WERI-Rb-1 (cell line): Measurements from ENCODE around the gene LIN28A.
A peak's percentile ranks its signal among the peaks of the same experiment; 100 is the strongest.

Source experiments
- DNase-seq: peaks from one replicate; pipeline ENCODE4 v3.0.0-alpha.2; 2020
- H3K27ac ChIP-seq: fragments of 250-450 bp; sonication (Bioruptor Pico); 2 replicates; pipeline ENCODE4 v1.5.1; 2020; ENCODE audit warnings: mild to moderate bottlenecking, moderate library complexity
- H3K27me3 ChIP-seq: fragments of 250-450 bp; sonication (Bioruptor Pico); 2 replicates; pipeline ENCODE4 v1.5.1; 2021; ENCODE audit warnings: mild to moderate bottlenecking, low read depth, moderate library complexity; ENCODE audit not compliant: insufficient read depth, severe bottlenecking
- H3K36me3 ChIP-seq: fragments of 250-450 bp; sonication (Bioruptor Pico); 2 replicates; pipeline ENCODE4 v1.5.1; 2020; ENCODE audit warnings: mild to moderate bottlenecking, moderate library complexity
- H3K4me3 ChIP-seq: 2 replicates; pipeline ENCODE4 v1.5.1; 2011; ENCODE audit warnings: low read depth, mild to moderate bottlenecking, control low read depth, low read length
- H3K9me3 ChIP-seq: fragments of 250-450 bp; sonication (Bioruptor Pico); 2 replicates; pipeline ENCODE4 v1.5.1; 2021; ENCODE audit warnings: mild to moderate bottlenecking, moderate library complexity; ENCODE audit not compliant: severe bottlenecking
- TF ChIP-seq, protein P1 (sequence below): IDR thresholded peaks from 2 replicates; pipeline ENCODE4 v1.5.1; 2011; ENCODE audit warnings: low read depth, mild to moderate bottlenecking, control low read depth, inconsistent platforms, low read length

Gene LIN28A

DNA sequence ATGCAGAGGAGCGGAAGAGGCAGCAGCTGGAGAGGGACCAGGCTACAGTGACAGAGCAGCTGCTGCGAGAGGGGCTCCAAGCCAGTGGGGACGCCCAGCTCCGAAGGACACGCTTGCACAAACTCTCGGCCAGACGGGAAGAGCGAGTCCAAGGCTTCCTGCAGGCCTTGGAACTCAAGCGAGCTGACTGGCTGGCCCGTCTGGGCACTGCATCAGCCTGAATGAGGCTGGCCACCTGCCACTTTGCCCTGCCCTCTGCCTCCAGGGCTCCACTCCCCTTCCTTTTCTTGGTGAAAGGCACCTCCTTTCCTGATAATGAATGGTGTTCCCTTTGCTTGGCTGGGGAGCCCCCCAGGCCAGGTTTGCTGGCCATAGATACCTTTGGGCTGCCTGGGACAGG lies 58.3 kb downstream of the LIN28A start:
- H3K27ac ChIP-seq = peak overlapping the region; percentile 100
- H3K9me3 ChIP-seq = no peaks in the 10 kb centered on the region
- H3K36me3 ChIP-seq = peaks cover 75% of the 10 kb centered on the region
- H3K27me3 ChIP-seq = no peaks in the 10 kb centered on the region
- peak; percentile 40 for DNase-seq
- no peak overlapping the region for H3K4me3 ChIP-seq
- TF ChIP-seq, protein P1, sequence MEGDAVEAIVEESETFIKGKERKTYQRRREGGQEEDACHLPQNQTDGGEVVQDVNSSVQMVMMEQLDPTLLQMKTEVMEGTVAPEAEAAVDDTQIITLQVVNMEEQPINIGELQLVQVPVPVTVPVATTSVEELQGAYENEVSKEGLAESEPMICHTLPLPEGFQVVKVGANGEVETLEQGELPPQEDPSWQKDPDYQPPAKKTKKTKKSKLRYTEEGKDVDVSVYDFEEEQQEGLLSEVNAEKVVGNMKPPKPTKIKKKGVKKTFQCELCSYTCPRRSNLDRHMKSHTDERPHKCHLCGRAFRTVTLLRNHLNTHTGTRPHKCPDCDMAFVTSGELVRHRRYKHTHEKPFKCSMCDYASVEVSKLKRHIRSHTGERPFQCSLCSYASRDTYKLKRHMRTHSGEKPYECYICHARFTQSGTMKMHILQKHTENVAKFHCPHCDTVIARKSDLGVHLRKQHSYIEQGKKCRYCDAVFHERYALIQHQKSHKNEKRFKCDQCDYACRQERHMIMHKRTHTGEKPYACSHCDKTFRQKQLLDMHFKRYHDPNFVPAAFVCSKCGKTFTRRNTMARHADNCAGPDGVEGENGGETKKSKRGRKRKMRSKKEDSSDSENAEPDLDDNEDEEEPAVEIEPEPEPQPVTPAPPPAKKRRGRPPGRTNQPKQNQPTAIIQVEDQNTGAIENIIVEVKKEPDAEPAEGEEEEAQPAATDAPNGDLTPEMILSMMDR = no peak

DNA sequence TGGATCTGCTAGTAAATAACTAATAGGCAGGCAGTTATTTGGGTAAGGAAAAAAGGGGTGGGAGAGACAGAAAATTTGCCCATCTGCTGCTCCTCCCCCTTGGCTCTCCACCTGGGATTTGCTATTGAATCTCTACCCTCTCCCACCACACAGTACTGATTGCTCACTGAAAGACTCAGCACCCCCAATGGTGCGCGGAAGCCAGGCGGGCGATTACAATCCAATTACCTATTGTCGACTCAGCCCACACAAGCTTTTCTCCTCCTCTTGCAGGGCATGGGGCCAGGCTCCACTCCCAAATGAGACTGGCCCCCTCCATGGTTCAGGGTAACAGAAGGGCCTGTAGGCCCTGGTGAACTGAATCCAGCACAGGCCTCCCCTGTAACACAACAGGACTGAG lies 58.9 kb downstream of the LIN28A start:
- Histone ChIP-seq H3K4me3 (no peak overlapping the region), H3K27ac (peak overlapping the region; percentile 100), H3K27me3 (no peaks in the 10 kb centered on the region), H3K9me3 (no peaks in the 10 kb centered on the region), H3K36me3 (peaks cover 75% of the 10 kb centered on the region)
- TF ChIP-seq, protein P1 = no peak
- DNase-seq = peak; percentile 73

- Histone ChIP-seq H3K4me3 (peak overlapping the region; percentile 92), H3K36me3 (peaks cover 70% of the 10 kb centered on the region), H3K27me3 (no peaks in the 10 kb centered on the region), H3K27ac (peak overlapping the region; percentile 100), H3K9me3 (no peaks in the 10 kb centered on the region)
- peak; percentile 85 for DNase-seq
- TF ChIP-seq, protein P1 = no peak
Observed at GRCh38 chr1:26470878-26471497, 60.4 kb downstream of the LIN28A start.

DNA sequence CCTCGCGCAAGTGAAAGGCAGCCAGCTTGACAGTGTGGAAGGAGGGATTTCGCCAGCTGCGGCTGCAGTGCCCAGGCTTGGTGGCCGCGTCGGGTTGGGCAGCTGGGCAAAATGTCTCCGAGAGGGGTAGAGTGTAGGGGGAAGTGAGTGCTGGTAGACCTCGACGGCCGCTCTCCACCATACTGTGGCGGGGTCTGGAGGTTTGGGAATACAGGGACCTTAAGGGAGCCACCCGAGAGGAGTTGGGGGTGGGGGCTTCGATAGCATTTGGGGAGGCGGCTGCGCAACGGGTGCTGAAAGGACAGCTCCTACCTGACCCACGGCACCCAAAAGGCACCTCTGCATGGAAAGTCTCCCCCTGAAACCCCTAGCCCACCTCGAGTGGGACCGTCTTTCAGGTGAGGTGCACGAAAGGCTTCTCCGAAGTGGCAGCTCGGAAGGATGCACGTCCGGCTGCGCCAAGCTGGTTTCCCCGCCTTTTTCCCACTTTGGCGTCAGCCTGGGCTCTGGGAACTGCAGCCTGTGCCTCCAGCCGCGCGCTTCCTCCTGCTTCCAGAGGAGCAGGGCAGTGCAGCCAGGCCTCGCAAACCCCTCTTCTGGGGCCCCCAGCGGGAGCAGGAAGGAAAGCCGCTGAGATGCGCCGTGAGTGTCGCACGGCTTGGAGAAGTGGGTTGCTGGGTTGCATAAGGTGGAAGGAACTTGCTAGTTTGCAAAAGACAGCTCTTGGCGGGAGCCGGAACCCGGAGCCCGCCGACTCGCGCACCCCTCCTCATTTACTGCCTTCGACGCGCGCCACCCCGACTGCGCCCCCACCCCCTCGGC lies 61.1 kb downstream of the LIN28A start:
- DNase-seq = no peak
- Histone ChIP-seq H3K27me3 (no peaks in the 10 kb centered on the region), H3K27ac (peak overlapping the region; percentile 100), H3K4me3 (peak overlapping the region; percentile 92), H3K36me3 (peaks cover 70% of the 10 kb centered on the region), H3K9me3 (no peaks in the 10 kb centered on the region)
- TF ChIP-seq, protein P1 = no peak

DNA sequence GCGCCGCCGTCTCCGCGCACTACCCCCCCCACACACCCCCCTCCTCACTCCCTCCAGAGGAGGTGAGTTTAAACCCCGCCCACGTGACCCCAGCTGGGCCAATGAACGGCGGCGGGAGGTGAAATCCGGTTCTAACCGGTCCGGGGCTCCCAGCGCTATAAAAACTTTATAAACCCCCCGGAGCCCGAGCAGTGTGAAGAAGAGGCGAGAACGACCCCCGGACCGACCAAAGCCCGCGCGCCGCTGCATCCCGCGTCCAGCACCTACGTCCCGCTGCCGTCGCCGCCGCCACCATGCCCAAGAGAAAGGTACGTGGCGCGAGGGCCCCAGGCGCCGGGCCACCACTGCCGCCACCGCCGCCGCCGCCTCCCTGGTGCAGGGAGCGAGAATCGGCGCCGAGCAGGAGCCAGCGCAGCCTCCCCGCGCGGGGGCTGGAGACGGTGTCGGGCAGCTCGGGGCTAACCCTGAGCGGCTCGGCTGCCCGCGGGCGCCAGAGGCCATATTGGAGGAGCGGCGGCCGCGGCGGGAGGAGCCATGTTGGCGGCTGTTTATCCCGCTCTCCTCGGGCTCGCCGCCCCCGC lies 61.8 kb downstream of the LIN28A start, which contains the start of gene HMGN2:
TSS of gene HMGN2 (plus strand) at position 121 of the 581 bp plus-strand sequence. CDS start at position 294, 173 bp downstream.
- TF ChIP-seq, protein P1 = no peak
- peak; percentile 97 for DNase-seq
- peak within 1 kb of the TSS; percentile 100 for H3K27ac ChIP-seq

More for the DNA sequence above, 61.8 kb downstream of the LIN28A start, which contains the start of gene HMGN2:
- Histone ChIP-seq H3K4me3 (peak within 1 kb of the TSS; percentile 92), H3K36me3 (peaks cover 70% of the 10 kb centered on the region), H3K27me3 (no peaks in the 10 kb centered on the region), H3K9me3 (no peaks in the 10 kb centered on the region)
